Epithelial cell of esophagus (primary cell): Measurements from ENCODE around the gene ARMC9.
"Not testable (repeated sequence)": the region's sequence is repeated elsewhere in the genome, so short reads cannot be mapped to it uniquely, and the experiment has no call there.

Experiments used
- DNase-seq: peaks from one replicate; pipeline ENCODE4 v3.0.0; 2010; ENCODE audit warnings: low read depth
- H3K4me3 ChIP-seq: 2 replicates; pipeline ENCODE4 v1.5.1; 2011; ENCODE audit warnings: mild to moderate bottlenecking, low read length, control low read depth
- CTCF ChIP-seq: IDR thresholded peaks from 2 replicates; pipeline ENCODE4 v1.5.1; 2011; ENCODE audit warnings: low read depth, mild to moderate bottlenecking, low read length, control low read depth, inconsistent platforms; ENCODE audit not compliant: insufficient read depth; ENCODE audit errors: missing control alignments

ARMC9 gene

GRCh38 chr2:231373786-231374349, 175.4 kb downstream of the ARMC9 start:
- H3K4me3 ChIP-seq: no peak overlapping the region
- no peak for TF ChIP-seq CTCF
- no peak for DNase-seq

- no peak for DNase-seq
- no peak overlapping the region for H3K4me3 ChIP-seq
- no peak for TF ChIP-seq CTCF
Observed at GRCh38 chr2:231374771-231375170, 176.3 kb downstream of the ARMC9 start.

- H3K4me3 ChIP-seq, DNase-seq: not testable (repeated sequence)
Observed at GRCh38 chr2:231375994-231376615, 177.7 kb downstream of the ARMC9 start.

GRCh38 chr2:231376857-231377256, 178.4 kb downstream of the ARMC9 start:
- TF ChIP-seq CTCF: no peak
- H3K4me3 ChIP-seq: no peak overlapping the region
- no peak for DNase-seq

- H3K4me3 ChIP-seq: no peak overlapping the region
- TF ChIP-seq CTCF: no peak
- DNase-seq: peak; percentile 54
Observed at GRCh38 chr2:231378026-231378722, 179.7 kb downstream of the ARMC9 start.

- TF ChIP-seq CTCF: no peak
- H3K4me3 ChIP-seq: no peak overlapping the region
- peak; percentile 46 for DNase-seq
Observed at GRCh38 chr2:231379266-231380215, 181.1 kb downstream of the ARMC9 start.

- no peak for DNase-seq
- no peak overlapping the region for H3K4me3 ChIP-seq
- no peak for TF ChIP-seq CTCF
Observed at GRCh38 chr2:231380307-231380706, 181.9 kb downstream of the ARMC9 start.
